ENCODE measurements around the gene ODAPH.

DNA sequence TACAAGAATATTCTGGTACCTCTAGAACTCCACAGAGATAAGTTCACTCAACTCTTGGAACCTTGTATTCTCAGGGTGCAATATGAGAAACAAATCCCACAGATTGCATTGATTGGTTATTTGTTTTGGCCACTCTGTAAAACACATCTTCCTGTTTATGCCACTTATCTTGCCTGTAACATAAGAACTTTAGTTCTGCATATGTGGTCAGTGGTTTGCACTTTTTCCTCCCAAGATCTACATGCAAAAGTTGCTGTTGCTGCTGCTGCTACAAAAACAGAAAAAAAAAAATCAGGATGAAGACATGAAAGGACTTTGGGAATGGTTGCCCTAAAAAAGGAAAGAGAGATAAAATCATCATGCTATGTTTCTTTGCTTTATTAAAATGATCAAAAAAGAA lies 9.6 kb downstream of the ODAPH start:
- TF ChIP-seq, protein P1, sequence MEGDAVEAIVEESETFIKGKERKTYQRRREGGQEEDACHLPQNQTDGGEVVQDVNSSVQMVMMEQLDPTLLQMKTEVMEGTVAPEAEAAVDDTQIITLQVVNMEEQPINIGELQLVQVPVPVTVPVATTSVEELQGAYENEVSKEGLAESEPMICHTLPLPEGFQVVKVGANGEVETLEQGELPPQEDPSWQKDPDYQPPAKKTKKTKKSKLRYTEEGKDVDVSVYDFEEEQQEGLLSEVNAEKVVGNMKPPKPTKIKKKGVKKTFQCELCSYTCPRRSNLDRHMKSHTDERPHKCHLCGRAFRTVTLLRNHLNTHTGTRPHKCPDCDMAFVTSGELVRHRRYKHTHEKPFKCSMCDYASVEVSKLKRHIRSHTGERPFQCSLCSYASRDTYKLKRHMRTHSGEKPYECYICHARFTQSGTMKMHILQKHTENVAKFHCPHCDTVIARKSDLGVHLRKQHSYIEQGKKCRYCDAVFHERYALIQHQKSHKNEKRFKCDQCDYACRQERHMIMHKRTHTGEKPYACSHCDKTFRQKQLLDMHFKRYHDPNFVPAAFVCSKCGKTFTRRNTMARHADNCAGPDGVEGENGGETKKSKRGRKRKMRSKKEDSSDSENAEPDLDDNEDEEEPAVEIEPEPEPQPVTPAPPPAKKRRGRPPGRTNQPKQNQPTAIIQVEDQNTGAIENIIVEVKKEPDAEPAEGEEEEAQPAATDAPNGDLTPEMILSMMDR (conservative IDR thresholded peaks at IDR 0.05; ENCODE audit: low read length): no peak
- TF ChIP-seq EZH2phosphoT487 (IDR thresholded peaks at IDR 0.05; ENCODE audit: borderline replicate concordance): no peak

All from Loucy (cell line).